Cardiac muscle cell (in vitro differentiated cells and primary cell): Measurements from ENCODE around the gene ANKMY1. TPM values are rescaled to one million over a fixed set of nuclear protein-coding genes. Genes with fewer than 3 reads are reported as not detected.

Experiments
- DNase-seq, 2 donors: peaks; one replicate each; pipeline versions ENCODE4 v3.0.0 to v3.0.0-alpha.2; 2010 to 2017; ENCODE audit warnings: low read depth in 1 of 2, low spot score in 1 of 2
- H3K27ac ChIP-seq: fragments of 200-600 bp; sonication (generic); 2 replicates; pipeline ENCODE4 v1.5.1; 2016
- H3K27me3 ChIP-seq: fragments of 200-600 bp; sonication (generic); 2 replicates; pipeline ENCODE4 v1.6.0; 2016; ENCODE audit warnings: control low read depth
- H3K36me3 ChIP-seq: fragments of 200-600 bp; sonication (generic); 2 replicates; pipeline ENCODE4 v1.5.1; 2016; ENCODE audit warnings: control low read depth
- H3K4me1 ChIP-seq: fragments of 200-600 bp; sonication (generic); 2 replicates; pipeline ENCODE4 v1.8.1; 2017; ENCODE audit warnings: low read depth, mild to moderate bottlenecking, mixed run types
- H3K4me3 ChIP-seq: fragments of 200-600 bp; sonication (generic); 2 replicates; pipeline ENCODE4 v1.5.1; 2016; ENCODE audit warnings: mild to moderate bottlenecking
- H3K9me3 ChIP-seq: fragments of 200-600 bp; sonication (generic); 2 replicates; pipeline ENCODE4 v1.5.1; 2017; ENCODE audit warnings: low read depth, mild to moderate bottlenecking, control low read depth
- CTCF ChIP-seq: IDR thresholded peaks from 2 replicates; pipeline ENCODE4 v1.5.1; 2012; ENCODE audit warnings: low read depth, mild to moderate bottlenecking, low read length
- polyA plus RNA-seq: library from polyadenylated mRNA; unstranded; fragments of >200 nt; fragmentation: Nextera tagmentation; extraction: Ambion mirVana; gene quantifications from 2 replicates; pipeline ENCODE4 v1.2.1, GENCODE V29; 2016
- total RNA-seq: library from RNA; depleted of rRNA; stranded (reverse); fragments of >200 nt; gene quantifications from 2 replicates; pipeline ENCODE4 v1.2.3, GENCODE V29; 2016

ANKMY1 gene
- total and polyA plus RNA-seq, 2 experiments from 2014 or later = 7.6 to 10.8 TPM

GRCh38 chr2:240472078-240472790 is 85.6 kb downstream of the ANKMY1 start:
- H3K36me3 ChIP-seq = no peaks in the 10 kb centered on the region
- H3K27me3 ChIP-seq = no peaks in the 10 kb centered on the region
- H3K4me1 ChIP-seq = no peaks in the 10 kb centered on the region
- H3K9me3 ChIP-seq = no peaks in the 10 kb centered on the region
- no peak for DNase-seq
- no peak overlapping the region for H3K4me3 ChIP-seq
- no peak for TF ChIP-seq CTCF
- H3K27ac ChIP-seq = no peak overlapping the region

- Histone ChIP-seq H3K36me3 (no peaks in the 10 kb centered on the region), H3K27me3 (no peaks in the 10 kb centered on the region), H3K4me3 (no peak overlapping the region), H3K9me3 (no peaks in the 10 kb centered on the region), H3K4me1 (no peaks in the 10 kb centered on the region), H3K27ac (no peak overlapping the region)
- no peak for TF ChIP-seq CTCF
- DNase-seq = no peak
Observed at GRCh38 chr2:240469740-240470139, 88.0 kb downstream of the ANKMY1 start.

GRCh38 chr2:240469239-240469636 is 88.5 kb downstream of the ANKMY1 start:
- H3K36me3 ChIP-seq = no peaks in the 10 kb centered on the region
- H3K27me3 ChIP-seq = no peaks in the 10 kb centered on the region
- TF ChIP-seq CTCF = no peak
- H3K27ac ChIP-seq = no peak overlapping the region
- H3K4me1 ChIP-seq = no peaks in the 10 kb centered on the region
- H3K4me3 ChIP-seq = no peak overlapping the region
- no peaks in the 10 kb centered on the region for H3K9me3 ChIP-seq
- no peak for DNase-seq

- H3K36me3 ChIP-seq = peaks cover 2% of the 10 kb centered on the region
- no peak for TF ChIP-seq CTCF
- DNase-seq = no peak
- H3K27ac ChIP-seq = no peak overlapping the region
- no peaks in the 10 kb centered on the region for H3K9me3 ChIP-seq
- H3K27me3 ChIP-seq = no peaks in the 10 kb centered on the region
- no peaks in the 10 kb centered on the region for H3K4me1 ChIP-seq
- H3K4me3 ChIP-seq = no peak overlapping the region
Observed at GRCh38 chr2:240468303-240469238, 89.2 kb downstream of the ANKMY1 start.

- DNase-seq = no peak
- Histone ChIP-seq H3K9me3 (no peaks in the 10 kb centered on the region), H3K27me3 (no peaks in the 10 kb centered on the region), H3K4me1 (no peaks in the 10 kb centered on the region), H3K4me3 (no peak overlapping the region), H3K27ac (no peak overlapping the region), H3K36me3 (peaks cover 2% of the 10 kb centered on the region)
- TF ChIP-seq CTCF = no peak
Observed at GRCh38 chr2:240467659-240468302, 90.0 kb downstream of the ANKMY1 start.
